Measurements from ENCODE around the gene MGA. TPM values are rescaled to one million over a fixed set of nuclear protein-coding genes. Genes with fewer than 3 reads are reported as not detected.
"Not testable (repeated sequence)": the region's sequence is repeated elsewhere in the genome, so short reads cannot be mapped to it uniquely, and the experiment has no call there.

Gene MGA
- total RNA-seq, 4 donors from 2014 or later, result 53.1 to 107 (median 67.6) TPM

DNA sequence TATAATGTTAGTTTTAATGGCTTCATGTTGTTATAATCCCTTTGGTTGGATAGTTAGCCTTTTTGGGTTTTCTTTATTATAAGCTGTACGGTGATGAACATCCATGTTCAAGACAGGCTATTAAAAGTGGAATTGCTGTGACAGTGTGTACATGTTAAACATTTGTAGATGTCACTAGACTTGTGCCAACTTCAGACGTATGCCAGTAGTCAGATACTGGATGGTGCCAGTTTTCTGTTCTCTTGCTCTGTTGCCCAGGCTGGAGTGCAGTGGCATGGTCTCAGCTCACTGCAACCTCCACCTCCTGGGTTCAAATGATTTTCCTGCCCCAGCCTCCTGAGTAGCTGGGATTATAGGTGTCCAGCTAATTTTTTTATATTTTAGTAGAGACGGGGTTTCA is 54.1 kb downstream of the MGA start:
- intact Hi-C loops (cut with DNase I), result no loop called here
- TF ChIP-seq, protein P1, sequence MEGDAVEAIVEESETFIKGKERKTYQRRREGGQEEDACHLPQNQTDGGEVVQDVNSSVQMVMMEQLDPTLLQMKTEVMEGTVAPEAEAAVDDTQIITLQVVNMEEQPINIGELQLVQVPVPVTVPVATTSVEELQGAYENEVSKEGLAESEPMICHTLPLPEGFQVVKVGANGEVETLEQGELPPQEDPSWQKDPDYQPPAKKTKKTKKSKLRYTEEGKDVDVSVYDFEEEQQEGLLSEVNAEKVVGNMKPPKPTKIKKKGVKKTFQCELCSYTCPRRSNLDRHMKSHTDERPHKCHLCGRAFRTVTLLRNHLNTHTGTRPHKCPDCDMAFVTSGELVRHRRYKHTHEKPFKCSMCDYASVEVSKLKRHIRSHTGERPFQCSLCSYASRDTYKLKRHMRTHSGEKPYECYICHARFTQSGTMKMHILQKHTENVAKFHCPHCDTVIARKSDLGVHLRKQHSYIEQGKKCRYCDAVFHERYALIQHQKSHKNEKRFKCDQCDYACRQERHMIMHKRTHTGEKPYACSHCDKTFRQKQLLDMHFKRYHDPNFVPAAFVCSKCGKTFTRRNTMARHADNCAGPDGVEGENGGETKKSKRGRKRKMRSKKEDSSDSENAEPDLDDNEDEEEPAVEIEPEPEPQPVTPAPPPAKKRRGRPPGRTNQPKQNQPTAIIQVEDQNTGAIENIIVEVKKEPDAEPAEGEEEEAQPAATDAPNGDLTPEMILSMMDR (IDR thresholded peaks at IDR 0.05), result no peak
- no peak for TF ChIP-seq POLR2A (IDR thresholded peaks at IDR 0.05)
- DNase-seq, result no peak
- Histone ChIP-seq H3K27ac (no peak overlapping the region), H3K36me3 (peaks cover 12 to 22% of the 10 kb centered on the region in 2 donors), H3K4me3 (replicated peaks in 1 of 3) (no peak overlapping the region), H3K9me3 (no peaks in the 10 kb centered on the region), H3K27me3 (no peaks in the 10 kb centered on the region), H3K4me1 (no peaks in the 10 kb centered on the region)
- 89 to 93% methylated on average over 3 of the region's 3 CpGs for WGBS, 2 donors

DNA sequence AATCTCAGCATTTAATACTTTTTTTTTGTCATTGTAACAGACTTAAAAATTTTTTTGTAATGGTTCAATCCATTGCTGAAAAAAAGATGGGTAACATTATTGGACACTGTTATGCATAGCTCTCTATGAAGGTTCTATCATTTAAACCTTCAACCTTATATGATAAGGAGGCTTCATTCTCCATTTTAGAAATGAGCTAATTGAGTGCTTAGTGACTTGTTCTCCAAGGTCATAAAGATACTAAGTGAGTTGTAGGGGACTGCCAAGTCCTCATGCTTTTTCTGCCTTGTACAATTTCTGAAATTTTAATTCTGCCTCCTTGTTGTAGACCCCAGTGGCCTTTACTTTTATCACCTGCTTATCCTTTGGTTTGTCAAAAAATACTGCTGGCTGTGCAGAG is 56.7 kb downstream of the MGA start:
- intact Hi-C loops (cut with DNase I), result no loop called here
- no peak for TF ChIP-seq POLR2A (IDR thresholded peaks at IDR 0.05)
- TF ChIP-seq, protein P1 (IDR thresholded peaks at IDR 0.05), result no peak
- Histone ChIP-seq H3K36me3 (no peaks in the 10 kb centered on the region), H3K9me3 (no peaks in the 10 kb centered on the region), H3K27me3 (no peaks in the 10 kb centered on the region), H3K4me1 (no peaks in the 10 kb centered on the region), H3K27ac (no peak overlapping the region), H3K4me3 (replicated peaks in 1 of 3) (no peak overlapping the region)
- no peak for DNase-seq

DNA sequence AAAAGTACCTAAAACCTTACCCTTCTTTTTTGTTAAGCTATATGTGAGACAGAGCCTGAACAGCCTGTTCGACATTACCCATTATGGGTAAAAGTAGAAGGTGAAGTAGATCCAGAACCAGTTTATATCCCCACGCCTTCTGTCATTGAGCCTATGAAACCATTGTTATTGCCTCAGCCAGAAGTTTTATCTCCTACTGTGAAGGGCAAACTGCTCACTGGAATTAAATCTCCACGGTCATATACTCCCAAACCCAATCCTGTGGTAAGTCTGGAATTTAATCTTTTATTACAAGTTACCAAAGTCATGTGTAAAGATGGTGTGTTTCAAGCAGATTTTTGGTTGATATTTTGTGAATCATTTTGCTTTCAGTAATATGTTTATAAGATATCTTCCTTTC is 66.9 kb downstream of the MGA start:
- WGBS, 2 donors, result 94 to 98% methylated on average over 3 of the region's 3 CpGs
- TF ChIP-seq POLR2A (IDR thresholded peaks at IDR 0.05), result no peak
- TF ChIP-seq, protein P1 (IDR thresholded peaks at IDR 0.05), result no peak
- H3K9me3 ChIP-seq, result no peaks in the 10 kb centered on the region
- H3K27ac ChIP-seq, result no peak overlapping the region
- H3K36me3 ChIP-seq, result peaks cover 0 to 8% of the 10 kb centered on the region in 2 donors
- intact Hi-C loops (cut with DNase I), result no loop called here
- H3K4me1 ChIP-seq, result no peaks in the 10 kb centered on the region
- H3K27me3 ChIP-seq, result no peaks in the 10 kb centered on the region
- H3K4me3 ChIP-seq (replicated peaks in 1 of 3), result no peak overlapping the region
- no peak for DNase-seq

DNA sequence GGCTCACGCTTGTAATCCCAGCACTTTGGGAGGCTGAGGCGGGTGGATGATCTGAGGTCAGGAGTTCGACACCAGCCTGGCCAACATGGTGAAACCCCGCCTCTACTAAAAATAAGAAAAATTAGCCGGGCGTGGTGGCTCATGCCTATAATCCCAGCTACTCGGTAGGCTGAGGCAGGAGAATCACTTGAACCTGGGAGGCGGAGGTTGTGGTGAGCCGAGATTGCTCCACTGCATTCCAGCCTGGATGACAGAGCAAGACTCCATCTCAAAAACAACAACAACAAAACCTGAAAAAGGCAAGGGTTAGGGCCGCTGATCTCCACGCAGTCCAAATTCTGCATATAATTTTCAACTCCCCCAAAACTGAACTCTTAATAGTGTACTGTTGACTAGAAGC is 67.9 kb downstream of the MGA start:
- WGBS, 2 donors, result 94 to 96% methylated on average over 11 of the region's 11 CpGs
- intact Hi-C loops (cut with DNase I); H3K36me3 ChIP-seq; DNase-seq; H3K27ac ChIP-seq; H3K4me1 ChIP-seq; H3K27me3 ChIP-seq; H3K4me3 ChIP-seq (replicated peaks in 1 of 3); H3K9me3 ChIP-seq: not testable (repeated sequence)

DNA sequence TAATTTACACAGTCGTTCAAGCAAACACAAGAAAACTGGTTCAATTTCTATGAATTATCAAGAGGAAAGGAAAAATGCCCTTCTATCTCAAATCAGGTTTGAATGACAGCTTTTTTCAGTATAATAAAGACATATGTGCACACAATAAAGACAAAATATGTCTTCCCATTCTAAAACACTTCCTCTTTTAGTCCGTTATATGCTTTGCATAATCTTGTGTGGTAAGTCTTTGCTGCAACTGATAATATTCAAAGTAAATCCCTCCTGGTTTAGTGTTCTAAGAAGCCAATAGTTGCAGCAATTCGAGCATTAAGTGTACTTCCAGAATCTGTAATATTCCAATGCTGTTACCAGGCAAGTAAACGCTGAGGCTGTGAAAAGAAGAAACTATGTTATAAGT is 70.3 kb downstream of the MGA start:
- H3K36me3 ChIP-seq, result peaks cover 9 to 12% of the 10 kb centered on the region in 2 donors
- WGBS, 2 donors, result 82 to 84% methylated on average over 4 of the region's 4 CpGs
- H3K4me3 ChIP-seq (replicated peaks in 1 of 3), result no peak overlapping the region
- TF ChIP-seq POLR2A (IDR thresholded peaks at IDR 0.05), result no peak
- TF ChIP-seq, protein P1 (IDR thresholded peaks at IDR 0.05), result no peak
- H3K27ac ChIP-seq, result no peak overlapping the region
- no peaks in the 10 kb centered on the region for H3K4me1 ChIP-seq
- H3K9me3 ChIP-seq, result no peaks in the 10 kb centered on the region
- intact Hi-C loops (cut with DNase I), result no loop called here
- no peak for DNase-seq
- H3K27me3 ChIP-seq, result no peaks in the 10 kb centered on the region

DNA sequence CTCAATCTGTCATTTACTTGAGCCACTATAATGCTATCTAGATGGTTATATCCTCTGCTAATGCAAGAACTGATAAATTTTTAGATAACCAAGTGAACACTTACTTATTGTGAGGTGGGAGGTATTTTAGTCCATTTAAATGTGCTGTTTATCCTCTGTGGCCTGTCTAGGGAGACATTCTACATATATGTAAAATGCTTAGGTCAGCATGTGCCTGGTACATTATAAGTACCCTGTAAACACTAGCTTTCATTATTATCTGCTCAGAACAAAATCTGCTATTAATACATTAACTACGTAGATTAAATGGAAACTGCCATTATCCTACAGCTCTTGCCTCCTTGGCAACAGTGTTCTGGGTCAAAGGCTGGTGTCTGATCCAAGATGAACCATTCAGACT is 72.3 kb downstream of the MGA start:
- DNase-seq, result no peak
- Histone ChIP-seq H3K4me3 (replicated peaks in 1 of 3) (no peak overlapping the region), H3K27me3 (no peaks in the 10 kb centered on the region), H3K9me3 (no peaks in the 10 kb centered on the region), H3K27ac (no peak overlapping the region), H3K4me1 (no peaks in the 10 kb centered on the region), H3K36me3 (peaks cover 19 to 24% of the 10 kb centered on the region in 2 donors)
- intact Hi-C loops (cut with DNase I), result no loop called here
- WGBS, 2 donors, result 100% methylated on average over 1 of the region's 1 CpG
- TF ChIP-seq, protein P1 (IDR thresholded peaks at IDR 0.05), result no peak
- TF ChIP-seq POLR2A (IDR thresholded peaks at IDR 0.05), result no peak
